Panc1 (cell line): Measurements from ENCODE around the gene SIGLEC5.

ENCODE experiments used
- SIN3A ChIP-seq: IDR thresholded peaks from 2 replicates; pipeline ENCODE4 v1.6.1; 2012; ENCODE audit warnings: low read depth, mild to moderate bottlenecking, low read length, moderate library complexity, borderline replicate concordance; ENCODE audit not compliant: insufficient read depth
- TF ChIP-seq, protein P1 (sequence below): fragments of 450-650 bp; IDR thresholded peaks from 2 replicates; pipeline ENCODE4 v1.5.1; 2017; ENCODE audit warnings: mild to moderate bottlenecking

DNA sequence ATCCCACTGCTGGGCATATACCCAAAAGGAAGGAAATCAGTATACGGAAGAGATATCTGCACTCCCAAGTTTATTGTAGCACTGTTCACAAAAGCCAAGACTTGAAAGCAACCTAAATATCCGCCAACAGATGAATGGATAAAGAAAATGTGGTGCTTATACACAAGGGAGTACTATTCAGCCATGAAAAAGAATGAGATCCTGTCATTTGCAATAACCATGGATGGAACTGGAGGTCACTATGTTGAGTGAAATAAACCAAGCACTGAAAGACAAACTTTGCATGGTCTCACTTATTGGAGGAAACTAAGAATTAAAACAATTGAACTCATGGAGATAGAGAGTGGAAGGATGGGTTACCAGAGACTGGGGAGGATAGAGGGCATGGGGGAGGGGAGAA, 23.0 kb upstream of the SIGLEC5 start:
- TF ChIP-seq, protein P1, sequence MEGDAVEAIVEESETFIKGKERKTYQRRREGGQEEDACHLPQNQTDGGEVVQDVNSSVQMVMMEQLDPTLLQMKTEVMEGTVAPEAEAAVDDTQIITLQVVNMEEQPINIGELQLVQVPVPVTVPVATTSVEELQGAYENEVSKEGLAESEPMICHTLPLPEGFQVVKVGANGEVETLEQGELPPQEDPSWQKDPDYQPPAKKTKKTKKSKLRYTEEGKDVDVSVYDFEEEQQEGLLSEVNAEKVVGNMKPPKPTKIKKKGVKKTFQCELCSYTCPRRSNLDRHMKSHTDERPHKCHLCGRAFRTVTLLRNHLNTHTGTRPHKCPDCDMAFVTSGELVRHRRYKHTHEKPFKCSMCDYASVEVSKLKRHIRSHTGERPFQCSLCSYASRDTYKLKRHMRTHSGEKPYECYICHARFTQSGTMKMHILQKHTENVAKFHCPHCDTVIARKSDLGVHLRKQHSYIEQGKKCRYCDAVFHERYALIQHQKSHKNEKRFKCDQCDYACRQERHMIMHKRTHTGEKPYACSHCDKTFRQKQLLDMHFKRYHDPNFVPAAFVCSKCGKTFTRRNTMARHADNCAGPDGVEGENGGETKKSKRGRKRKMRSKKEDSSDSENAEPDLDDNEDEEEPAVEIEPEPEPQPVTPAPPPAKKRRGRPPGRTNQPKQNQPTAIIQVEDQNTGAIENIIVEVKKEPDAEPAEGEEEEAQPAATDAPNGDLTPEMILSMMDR = no peak
- no peak for TF ChIP-seq SIN3A
